Measurements from ENCODE around the gene STX16.

GRCh38 chr20:58604128-58604881, 46.8 kb upstream of the STX16 start:
- no peak for TF ChIP-seq TAF1 (IDR thresholded peaks at IDR 0.05; ENCODE audit: borderline replicate concordance, insufficient read depth, low read length)
- TF ChIP-seq SIN3A (IDR thresholded peaks at IDR 0.05; ENCODE audit: borderline replicate concordance, insufficient read depth, low read length), result no peak
- no peak for TF ChIP-seq POLR2AphosphoS5 (IDR thresholded peaks at IDR 0.05; ENCODE audit: low read depth, low read length)
- no peak for TF ChIP-seq REST (IDR thresholded peaks at IDR 0.05; ENCODE audit: insufficient read depth in 1 of 2, low read depth in 2 of 2, low read length in 2 of 2)

Measured in PFSK-1 (cell line).